GM23248 (cell line): Measurements from ENCODE around the gene CYRIA. TPM values are rescaled to one million over a fixed set of nuclear protein-coding genes. Genes with fewer than 3 reads are reported as not detected.

ENCODE experiments used
- DNase-seq: peaks from one replicate; pipeline ENCODE4 v3.0.0-alpha.2; 2015
- H2AFZ ChIP-seq: fragments of 200-600 bp; sonication (generic); 2 replicates; pipeline ENCODE4 v1.6.1; 2016; ENCODE audit warnings: antibody characterized with exemption
- H3F3A ChIP-seq: fragments of 200-600 bp; sonication (generic); 2 replicates; pipeline ENCODE4 v1.6.1; 2016; ENCODE audit warnings: mild to moderate bottlenecking, antibody characterized with exemption, mixed run types; ENCODE audit not compliant: insufficient read depth
- H3K27ac ChIP-seq: fragments of 200-600 bp; sonication (generic); 2 replicates; pipeline ENCODE4 v1.5.1; 2016; ENCODE audit warnings: mild to moderate bottlenecking
- H3K27me3 ChIP-seq: fragments of 200-600 bp; sonication (generic); replicated peaks from 2 replicates; pipeline ENCODE4 v1.6.1; 2016; ENCODE audit warnings: mild to moderate bottlenecking; ENCODE audit not compliant: insufficient read depth
- H3K36me3 ChIP-seq: fragments of 200-600 bp; sonication (generic); 2 replicates; pipeline ENCODE4 v1.6.1; 2016; ENCODE audit warnings: low read depth, mild to moderate bottlenecking
- H3K4me1 ChIP-seq: fragments of 200-600 bp; sonication (generic); 2 replicates; pipeline ENCODE4 v1.6.1; 2016; ENCODE audit warnings: mild to moderate bottlenecking; ENCODE audit not compliant: insufficient read depth
- H3K4me2 ChIP-seq: fragments of 200-600 bp; sonication (generic); one replicate; pipeline ENCODE4 v1.6.1; 2016; ENCODE audit warnings: mild to moderate bottlenecking; ENCODE audit not compliant: unreplicated experiment
- H3K4me3 ChIP-seq: fragments of 200-600 bp; sonication (generic); 2 replicates; pipeline ENCODE4 v1.5.1; 2016; ENCODE audit warnings: mild to moderate bottlenecking
- H3K79me2 ChIP-seq: fragments of 200-600 bp; sonication (generic); 2 replicates; pipeline ENCODE4 v1.6.1; 2016; ENCODE audit warnings: mild to moderate bottlenecking; ENCODE audit not compliant: insufficient read depth
- H3K9ac ChIP-seq: fragments of 200-600 bp; sonication (generic); 2 replicates; pipeline ENCODE4 v1.6.1; 2016; ENCODE audit warnings: mild to moderate bottlenecking
- H3K9me2 ChIP-seq: fragments of 200-600 bp; sonication (generic); 2 replicates; pipeline ENCODE4 v1.6.1; 2016; ENCODE audit warnings: mixed run types, mild to moderate bottlenecking, moderate library complexity; ENCODE audit not compliant: insufficient read depth
- H3K9me3 ChIP-seq: fragments of 200-600 bp; sonication (generic); one replicate; pipeline ENCODE4 v1.6.1; 2017; ENCODE audit warnings: low read depth
- H4K20me1 ChIP-seq: fragments of 200-600 bp; sonication (generic); 2 replicates; pipeline ENCODE4 v1.6.0; 2016; ENCODE audit not compliant: insufficient read depth
- EZH2 ChIP-seq: fragments of 200-600 bp; sonication (generic); IDR thresholded peaks from 2 replicates; pipeline ENCODE4 v1.6.1; 2018; ENCODE audit warnings: antibody characterized with exemption, mild to moderate bottlenecking; ENCODE audit not compliant: insufficient read depth, poor library complexity, severe bottlenecking
- EZH2phosphoT487 ChIP-seq: fragments of 200-600 bp; sonication (generic); IDR thresholded peaks from 2 replicates; pipeline ENCODE4 v1.6.1; 2018; ENCODE audit warnings: antibody characterized with exemption, moderate library complexity, mild to moderate bottlenecking, low read depth; ENCODE audit not compliant: insufficient read depth
- WGBS, 2 experiments: methylation state at CpG; one replicate each; pipeline ENCODE4 v1.1.6; 2015 to 2017; ENCODE audit warnings: low lambda C conversion rate in 2 of 2, low coverage in 1 of 2; ENCODE audit errors: missing lambda C conversion rate in 2 of 2; 5-methylcytosine and 5-hydroxymethylcytosine counted together
- in situ Hi-C: fragments of 300-500 bp; cut with MboI; formaldehyde crosslinking; loops from 2 replicates; pipeline ENCODE4 v1.15.0; 2020
- polyA plus RNA-seq: library from polyadenylated mRNA; unstranded; fragments of >200 nt; fragmentation: Nextera tagmentation; extraction: Ambion mirVana; gene quantifications from 2 replicates; pipeline ENCODE4 v1.2.1, GENCODE V29; 2016
- total RNA-seq: library from RNA; depleted of rRNA; stranded (reverse); fragments of >200 nt; shearing (Covaris generic); gene quantifications from 2 replicates; pipeline ENCODE4 v1.2.3, GENCODE V29; 2014; rRNA removed

Gene CYRIA
- total RNA-seq (not detected in 2 replicates), polyA plus RNA-seq (not detected in 2 replicates)

DNA sequence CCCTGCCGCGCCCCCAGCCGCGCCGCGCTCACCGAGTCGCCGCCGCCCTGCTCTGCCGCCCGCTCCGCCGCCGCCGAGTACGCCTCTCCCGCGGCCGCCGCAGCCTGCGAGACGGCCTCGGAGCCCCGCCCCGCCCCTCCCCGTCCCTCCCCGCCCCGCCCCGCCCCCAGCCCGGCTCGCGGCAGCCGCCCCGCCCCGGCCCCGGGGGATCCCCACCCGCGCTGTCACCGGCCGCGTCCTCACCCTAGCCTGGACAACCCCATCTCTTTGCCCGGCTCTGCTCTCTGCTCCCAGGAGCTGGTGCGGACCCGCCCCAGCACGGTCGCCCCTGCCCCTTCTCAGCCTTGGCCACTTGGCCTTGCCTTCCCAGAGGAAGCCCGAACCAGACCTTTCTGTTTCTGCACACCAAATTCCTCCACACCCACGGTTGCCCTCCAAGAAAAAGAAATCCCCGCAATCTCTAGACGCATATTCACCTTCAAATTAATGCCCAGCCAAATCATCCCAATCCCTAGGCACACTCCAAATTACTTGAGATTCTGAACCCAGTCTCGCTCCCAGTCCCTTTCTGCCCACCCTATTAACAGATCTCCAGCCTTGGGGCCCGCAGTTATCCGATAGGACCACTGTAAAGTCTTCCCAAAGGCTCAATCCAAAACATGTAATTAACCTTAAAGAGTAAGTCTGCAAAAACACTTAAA lies at the start of gene CYRIA:
TSS of gene CYRIA (minus strand) at position 87 of the 701 bp plus-strand sequence. CDS start 77,715 bp downstream, outside the sequence.
- in situ Hi-C loops, result no loop called here
- Histone ChIP-seq H3K4me3 (peak within 1 kb of the TSS; percentile 55), H3K36me3 (no peaks in the 10 kb centered on the region), H3K9ac (no peak within 1 kb of the TSS), H4K20me1 (no peaks in the 10 kb centered on the region), H3K79me2 (no peaks in the 10 kb centered on the region), H3K9me2 (no peaks in the 10 kb centered on the region), H2AFZ (peak within 1 kb of the TSS; percentile 57; the same call in 1 of the 2 replicates), H3K9me3 (no peaks in the 10 kb centered on the region), H3F3A (no peaks in the 10 kb centered on the region), H3K4me2 (peak within 1 kb of the TSS; percentile 54), H3K27ac (no peak within 1 kb of the TSS), H3K4me1 (no peaks in the 10 kb centered on the region), H3K27me3 (peaks cover 57% of the 10 kb centered on the region)
- TF ChIP-seq EZH2phosphoT487 (no peak), EZH2 (no peak)
- peak; percentile 61 for DNase-seq
- WGBS, 2 experiments, result 10 to 14% methylated on average over 20 to 29 of the region's 54 CpGs

DNA sequence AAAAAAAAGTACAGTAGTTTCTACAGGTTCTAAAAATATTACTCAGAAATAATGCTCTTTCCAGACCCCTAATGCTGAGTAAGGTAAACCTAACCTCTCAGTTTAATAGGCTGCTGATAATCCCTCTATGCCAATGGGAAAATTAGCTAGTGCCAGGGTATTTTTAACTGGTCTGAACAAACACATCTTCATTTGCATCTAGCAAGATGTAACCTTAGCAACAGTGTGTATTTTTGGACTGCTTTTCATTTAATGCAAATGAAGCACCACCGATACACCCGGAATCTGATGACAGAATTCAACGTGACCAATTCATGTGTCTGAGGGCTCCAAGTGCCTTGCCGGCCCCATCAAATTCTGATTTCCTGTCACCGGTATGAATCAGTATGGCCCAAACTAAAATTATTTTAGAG lies 47.4 kb upstream of the CYRIA start:
- Histone ChIP-seq H3K9me2 (no peaks in the 10 kb centered on the region), H3K36me3 (no peaks in the 10 kb centered on the region), H4K20me1 (no peaks in the 10 kb centered on the region), H3K9ac (no peak overlapping the region), H3K4me2 (no peak overlapping the region), H3K79me2 (no peaks in the 10 kb centered on the region), H3K9me3 (no peaks in the 10 kb centered on the region), H3K27ac (no peak overlapping the region), H3K27me3 (no peaks in the 10 kb centered on the region), H3K4me3 (no peak overlapping the region), H3K4me1 (no peaks in the 10 kb centered on the region), H2AFZ (no peak overlapping the region), H3F3A (no peaks in the 10 kb centered on the region)
- TF ChIP-seq EZH2 (no peak), EZH2phosphoT487 (no peak)
- in situ Hi-C loops, result no loop called here
- DNase-seq, result no peak
- 52 to 59% methylated on average over 5 of the region's 5 CpGs for WGBS, 2 experiments

DNA sequence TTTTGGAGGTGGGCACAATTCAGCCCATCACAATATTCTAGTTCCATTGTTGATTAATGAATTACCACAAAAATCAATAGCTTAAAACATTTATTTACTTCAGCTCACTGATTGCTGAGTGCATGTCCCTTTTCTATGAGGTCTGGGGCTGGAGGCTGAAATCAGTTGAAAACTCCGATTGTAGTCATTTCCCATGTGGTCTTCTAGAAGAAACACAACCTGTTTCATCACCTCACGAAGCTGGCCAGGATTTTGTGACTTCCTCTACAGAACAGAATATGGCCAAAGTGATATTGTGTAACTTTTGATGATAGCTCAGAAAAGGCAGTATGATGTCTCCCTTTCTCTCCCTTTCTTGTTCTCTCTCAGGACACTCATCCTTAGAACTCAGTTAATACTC lies 44.1 kb upstream of the CYRIA start:
- TF ChIP-seq EZH2phosphoT487 (no peak), EZH2 (no peak)
- WGBS, 2 experiments, result 9 to 19% methylated on average over 2 of the region's 2 CpGs
- H3K4me2 ChIP-seq, result no peak overlapping the region
- no peak overlapping the region for H3K27ac ChIP-seq
- no peaks in the 10 kb centered on the region for H3K4me1 ChIP-seq
- H3K9me3 ChIP-seq, result no peaks in the 10 kb centered on the region
- no peaks in the 10 kb centered on the region for H3K27me3 ChIP-seq
- H3K9me2 ChIP-seq, result no peaks in the 10 kb centered on the region
- H3K36me3 ChIP-seq, result no peaks in the 10 kb centered on the region
- no peaks in the 10 kb centered on the region for H4K20me1 ChIP-seq
- no peak overlapping the region for H3K4me3 ChIP-seq
- no peaks in the 10 kb centered on the region for H3K79me2 ChIP-seq
- H2AFZ ChIP-seq, result no peak overlapping the region
- H3K9ac ChIP-seq, result no peak overlapping the region
- in situ Hi-C loops, result no loop called here
- H3F3A ChIP-seq, result no peaks in the 10 kb centered on the region
- DNase-seq, result no peak

DNA sequence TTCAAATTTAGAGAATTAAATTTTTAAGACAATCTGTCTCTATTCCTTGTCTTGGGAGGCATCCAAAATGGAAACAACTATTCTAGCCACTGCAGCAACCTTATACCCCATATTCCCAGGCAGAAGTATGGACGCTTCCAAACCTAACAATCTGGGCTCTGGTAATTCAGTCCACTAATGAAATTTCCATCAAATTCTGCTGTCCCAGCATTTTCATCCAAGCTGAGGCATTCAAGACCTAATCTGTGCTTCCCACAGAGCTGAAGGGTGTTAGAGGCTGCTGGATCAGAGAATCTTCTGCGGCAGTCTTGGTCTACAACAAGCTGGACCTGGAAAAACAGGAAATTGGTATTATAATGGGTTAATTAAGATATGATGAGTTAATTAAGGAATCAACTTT lies 42.5 kb upstream of the CYRIA start:
- no peaks in the 10 kb centered on the region for H3F3A ChIP-seq
- H3K4me2 ChIP-seq, result no peak overlapping the region
- no peaks in the 10 kb centered on the region for H3K27me3 ChIP-seq
- in situ Hi-C loops, result no loop called here
- no peak overlapping the region for H3K27ac ChIP-seq
- no peak overlapping the region for H3K9ac ChIP-seq
- H4K20me1 ChIP-seq, result no peaks in the 10 kb centered on the region
- TF ChIP-seq EZH2phosphoT487 (no peak), EZH2 (no peak)
- no peaks in the 10 kb centered on the region for H3K9me2 ChIP-seq
- no peak overlapping the region for H2AFZ ChIP-seq
- WGBS, 2 experiments, result 37% methylated on average over 2 of the region's 2 CpGs
- H3K4me3 ChIP-seq, result no peak overlapping the region
- H3K79me2 ChIP-seq, result no peaks in the 10 kb centered on the region
- no peaks in the 10 kb centered on the region for H3K9me3 ChIP-seq
- H3K36me3 ChIP-seq, result no peaks in the 10 kb centered on the region
- no peak for DNase-seq
- H3K4me1 ChIP-seq, result no peaks in the 10 kb centered on the region
